Tibial nerve (tissue), 4 donors: ENCODE results near the gene SHD. TPM values are rescaled to one million over a fixed set of nuclear protein-coding genes. Genes with fewer than 3 reads are reported as not detected.
"Not testable (repeated sequence)": the region's sequence is repeated elsewhere in the genome, so short reads cannot be mapped to it uniquely, and the experiment has no call there.

ENCODE experiments used
- DNase-seq, 2 donors: peaks; one replicate each; pipeline ENCODE4 v3.0.0-alpha.2; 2019; ENCODE audit warnings: low spot score in 2 of 2
- H3K27ac ChIP-seq, 4 donors: fragments of 200-600 bp; sonication (generic) in 3 of 4; one replicate each; pipeline ENCODE4 v1.5.1; 2017 to 2019; ENCODE audit warnings: mild to moderate bottlenecking in 1 of 4
- H3K27me3 ChIP-seq, 2 donors: fragments of 200-600 bp; sonication (generic) in 1 of 2; one replicate each; pipeline versions ENCODE4 v1.5.1 to v1.6.0; 2017 to 2019
- H3K36me3 ChIP-seq, 3 donors: fragments of 200-600 bp; sonication (generic); one replicate each; pipeline ENCODE4 v1.5.1; 2018 to 2019
- H3K4me1 ChIP-seq, 4 donors: fragments of 200-600 bp; sonication (generic) in 3 of 4; one replicate each; pipeline ENCODE4 v1.5.1; 2017 to 2019
- H3K4me3 ChIP-seq, 4 donors: fragments of 200-600 bp; sonication (generic) in 3 of 4; one replicate each; pipeline ENCODE4 v1.5.1; 2017 to 2019; ENCODE audit warnings: mild to moderate bottlenecking in 1 of 4, moderate library complexity in 1 of 4
- H3K9me3 ChIP-seq, 4 donors: fragments of 200-600 bp; sonication (generic) in 3 of 4; one replicate each; pipeline ENCODE4 v1.5.1; 2017 to 2019
- CTCF ChIP-seq, 5 experiments: fragments of 200-600 bp in 3 of 5; fragments of 450-650 bp in 2 of 5; sonication (generic) in 3 of 5; IDR thresholded peaks; one replicate each; pipeline ENCODE4 v1.5.1; 2016 to 2019; ENCODE audit warnings: antibody characterized with exemption in 5 of 5, mild to moderate bottlenecking in 3 of 5, moderate library complexity in 2 of 5
- EP300 ChIP-seq, 2 donors: sonication (generic); formaldehyde crosslinking; IDR thresholded peaks; one replicate each; pipeline ENCODE4 v1.6.1; 2017; ENCODE audit warnings: antibody characterized with exemption in 2 of 2, mild to moderate bottlenecking in 1 of 2
- POLR2A ChIP-seq, 2 donors: fragments of 450-650 bp; IDR thresholded peaks; one replicate each; pipeline ENCODE4 v1.6.1; 2017; ENCODE audit warnings: antibody characterized with exemption in 2 of 2, mild to moderate bottlenecking in 2 of 2, moderate library complexity in 2 of 2
- WGBS, 2 donors: methylation state at CpG; one replicate each; pipeline ENCODE4 v1.1.5; 2018; 5-methylcytosine and 5-hydroxymethylcytosine counted together
- total RNA-seq, 4 donors: library from RNA; depleted of rRNA; stranded (reverse); fragments of >200 nt; gene quantifications; one replicate each; pipeline ENCODE4 v1.1.0, GENCODE V29; 2016

SHD gene
- not detected for total RNA-seq

- no peak for DNase-seq
- Histone ChIP-seq H3K27ac (no peak within 1 kb of the TSS), H3K27me3 (peaks cover 0 to 63% of the 10 kb centered on the region in 2 donors), H3K4me1 (peaks cover 0 to 20% (median 6%) of the 10 kb centered on the region in 4 donors), H3K36me3 (no peaks in the 10 kb centered on the region), H3K9me3 (no peaks in the 10 kb centered on the region), H3K4me3 (peak within 1 kb of the TSS in 2 of 4 donors; percentile 13 to 15)
- TF ChIP-seq CTCF (IDR thresholded peaks at IDR 0.05) (no peak), EP300 (IDR thresholded peaks at IDR 0.05) (no peak), POLR2A (IDR thresholded peaks at IDR 0.05) (no peak)
- WGBS, 2 donors, result 3 to 4% methylated on average over 28 to 40 of the region's 44 CpGs
These were observed at the start of gene SHD for GRCh38 chr19:4278419-4279266. TSS of gene SHD (plus strand) at chr19:4279266. CDS start at chr19:4280064, 798 bp downstream.

- 80 to 89% methylated on average over 6 of the region's 6 CpGs for WGBS, 2 donors
- H3K27me3 ChIP-seq, result peaks cover 0 to 62% of the 10 kb centered on the region in 2 donors
- H3K4me3 ChIP-seq, H3K9me3 ChIP-seq, H3K27ac ChIP-seq, H3K36me3 ChIP-seq, DNase-seq: not testable (repeated sequence)
- peaks cover 0 to 12% (median 0%) of the 10 kb centered on the region in 4 donors for H3K4me1 ChIP-seq
These were observed 48.8 kb upstream of the SHD start for GRCh38 chr19:4230237-4230636.

- H3K36me3 ChIP-seq, H3K27ac ChIP-seq, H3K4me3 ChIP-seq, DNase-seq, H3K9me3 ChIP-seq: not testable (repeated sequence)
- peaks cover 0 to 12% (median 0%) of the 10 kb centered on the region in 4 donors for H3K4me1 ChIP-seq
- H3K27me3 ChIP-seq, result peaks cover 0 to 68% of the 10 kb centered on the region in 2 donors
- 78 to 86% methylated on average over 6 of the region's 6 CpGs for WGBS, 2 donors
These were observed 47.5 kb upstream of the SHD start for GRCh38 chr19:4231521-4231920.

- DNase-seq, H3K9me3 ChIP-seq, H3K36me3 ChIP-seq, H3K27ac ChIP-seq, H3K4me3 ChIP-seq: not testable (repeated sequence)
- 60 to 79% methylated on average over 5 of the region's 5 CpGs for WGBS, 2 donors
- peaks cover 0 to 68% of the 10 kb centered on the region in 2 donors for H3K27me3 ChIP-seq
- peaks cover 0 to 12% (median 0%) of the 10 kb centered on the region in 4 donors for H3K4me1 ChIP-seq
These were observed 46.9 kb upstream of the SHD start for GRCh38 chr19:4232139-4232538.

GRCh38 chr19:4232614-4233281, 46.3 kb upstream of the SHD start:
- no peak overlapping the region for H3K27ac ChIP-seq
- peaks cover 0 to 12% (median 0%) of the 10 kb centered on the region in 4 donors for H3K4me1 ChIP-seq
- TF ChIP-seq CTCF (IDR thresholded peaks at IDR 0.05), result no peak
- TF ChIP-seq POLR2A (IDR thresholded peaks at IDR 0.05), result no peak
- no peak for TF ChIP-seq EP300 (IDR thresholded peaks at IDR 0.05)
- H3K9me3 ChIP-seq, result no peaks in the 10 kb centered on the region
- no peaks in the 10 kb centered on the region for H3K36me3 ChIP-seq
- H3K27me3 ChIP-seq, result peaks cover 0 to 72% of the 10 kb centered on the region in 2 donors
- H3K4me3 ChIP-seq, result no peak overlapping the region
- no peak for DNase-seq
- 29 to 56% methylated on average over 15 to 20 of the region's 21 CpGs for WGBS, 2 donors

GRCh38 chr19:4233282-4233853, 45.7 kb upstream of the SHD start:
- 35 to 36% methylated on average over 11 of the region's 11 CpGs for WGBS, 2 donors
- peak in 1 of 2 donors; percentile 37 for DNase-seq
- peaks cover 0 to 67% of the 10 kb centered on the region in 2 donors for H3K27me3 ChIP-seq

More at GRCh38 chr19:4233282-4233853, 45.7 kb upstream of the SHD start:
- Histone ChIP-seq H3K4me3 (no peak overlapping the region), H3K4me1 (peaks cover 0 to 12% (median 0%) of the 10 kb centered on the region in 4 donors), H3K36me3 (no peaks in the 10 kb centered on the region), H3K27ac (no peak overlapping the region), H3K9me3 (no peaks in the 10 kb centered on the region)
- TF ChIP-seq CTCF (IDR thresholded peaks at IDR 0.05) (peak; percentile 19 to 51 (median 44)), POLR2A (IDR thresholded peaks at IDR 0.05) (no peak), EP300 (IDR thresholded peaks at IDR 0.05) (no peak)
